ENCODE data around the gene NMNAT2. TPM values are rescaled to one million over a fixed set of nuclear protein-coding genes. Genes with fewer than 3 reads are reported as not detected.

The NMNAT2 gene
- total RNA-seq, 1 experiment from 2014 or later, result 11.4 TPM

GRCh38 chr1:183365093-183365492 lies 53.1 kb downstream of the NMNAT2 start:
- no peaks in the 10 kb centered on the region for H3K9me3 Mint-ChIP-seq
- H3K4me2 ChIP-seq (ENCODE audit: insufficient read depth, insufficient read length, low read length), result no peak overlapping the region
- H3K79me2 ChIP-seq (ENCODE audit: insufficient read depth, low read length), result no peaks in the 10 kb centered on the region
- no peak overlapping the region for H3K4me3 Mint-ChIP-seq
- H3K27me3 Mint-ChIP-seq (ENCODE audit: low read depth), result no peaks in the 10 kb centered on the region
- H2AK5ac ChIP-seq (ENCODE audit: insufficient read length, low read length), result no peak overlapping the region
- H2BK15ac ChIP-seq (ENCODE audit: low read depth, low read length), result no peak overlapping the region
- H2BK5ac ChIP-seq (ENCODE audit: insufficient read length, low read length), result no peak overlapping the region
- no peak overlapping the region for H3T11ph ChIP-seq (ENCODE audit: low read length)
- H3K27ac ChIP-seq (ENCODE audit: insufficient read length, low read depth, low read length), result no peak overlapping the region
- H3K9ac ChIP-seq (ENCODE audit: extremely low read depth, insufficient read length, low read length), result no peak overlapping the region
- no peak overlapping the region for H4K8ac ChIP-seq (replicated peaks; ENCODE audit: insufficient read length, low read depth, low read length)
- no peak overlapping the region for H2BK20ac ChIP-seq (ENCODE audit: low read depth, low read length, poor library complexity, severe bottlenecking)
- no peak overlapping the region for H4K5ac ChIP-seq (ENCODE audit: insufficient read length, low read depth, low read length)
- H3K56ac ChIP-seq (ENCODE audit: insufficient read length, low read depth, low read length), result no peak overlapping the region
- no peaks in the 10 kb centered on the region for H3K23me2 ChIP-seq (ENCODE audit: insufficient read length, low read depth, low read length, poor library complexity, severe bottlenecking)
- TF ChIP-seq CTCF (conservative IDR thresholded peaks at IDR 0.05), result no peak
- H3K18ac ChIP-seq (ENCODE audit: insufficient read length, low read depth, low read length), result no peak overlapping the region
- H2BK120ac ChIP-seq (ENCODE audit: low read depth, low read length, poor library complexity, severe bottlenecking), result no peak overlapping the region
- no peak for DNase-seq
- no peaks in the 10 kb centered on the region for H3K79me1 ChIP-seq (ENCODE audit: insufficient read depth, low read depth, low read length, poor library complexity, severe bottlenecking)
- no peak overlapping the region for H3K4ac ChIP-seq (ENCODE audit: low read depth, low read length)
- H3K4me1 Mint-ChIP-seq, result peaks cover 14 to 17% of the 10 kb centered on the region in 2 experiments
- H3K36me3 Mint-ChIP-seq (ENCODE audit: insufficient read depth in 1 of 3, low read depth in 3 of 3), result no peaks in the 10 kb centered on the region
- no peaks in the 10 kb centered on the region for H4K20me1 ChIP-seq (ENCODE audit: control insufficient read depth, insufficient read depth, insufficient read length)
- no CpG with 5 or more reads among the region's 4 CpGs for WGBS (ENCODE audit: extremely low coverage, insufficient read length, low lambda C conversion rate)
- H4K91ac ChIP-seq (ENCODE audit: insufficient read length, low read depth, low read length), result no peak overlapping the region
- H2AFZ ChIP-seq (ENCODE audit: low read length), result no peak overlapping the region
- H3K9me3 ChIP-seq (ENCODE audit: control insufficient read depth, low read depth, low read length), result no peaks in the 10 kb centered on the region
- no peak overlapping the region for H3K14ac ChIP-seq (ENCODE audit: insufficient read depth, low read length)
- no peak overlapping the region for H3K23ac ChIP-seq (ENCODE audit: insufficient read length, low read depth, low read length)
- H3K27ac Mint-ChIP-seq, result no peak overlapping the region
- no peaks in the 10 kb centered on the region for H3K4me1 ChIP-seq (ENCODE audit: insufficient read depth, low read length)
- no peak overlapping the region for H2BK12ac ChIP-seq (ENCODE audit: insufficient read length, low read depth, low read length)
- H3K27me3 ChIP-seq (ENCODE audit: insufficient read depth, low read length), result no peaks in the 10 kb centered on the region
